Mammary epithelial cell (primary cell): ENCODE results near the gene TNFRSF13B.

Experiments
- EZH2 ChIP-seq: IDR thresholded peaks from 2 replicates; pipeline ENCODE4 v1.6.1; 2012; ENCODE audit warnings: low read length, inconsistent platforms, borderline replicate concordance
- TF ChIP-seq, protein P1 (sequence below), 2 donors: IDR thresholded peaks in 1 of 2; conservative IDR thresholded peaks in 1 of 2; 2 replicates each; pipeline ENCODE4 v1.5.1; 2011 to 2012; ENCODE audit warnings: inconsistent platforms in 2 of 2, low read length in 2 of 2, mild to moderate bottlenecking in 2 of 2, control low read depth in 1 of 2, low read depth in 1 of 2; ENCODE audit not compliant: insufficient read depth in 1 of 2; ENCODE audit errors: extremely low read depth in 1 of 2

DNA sequence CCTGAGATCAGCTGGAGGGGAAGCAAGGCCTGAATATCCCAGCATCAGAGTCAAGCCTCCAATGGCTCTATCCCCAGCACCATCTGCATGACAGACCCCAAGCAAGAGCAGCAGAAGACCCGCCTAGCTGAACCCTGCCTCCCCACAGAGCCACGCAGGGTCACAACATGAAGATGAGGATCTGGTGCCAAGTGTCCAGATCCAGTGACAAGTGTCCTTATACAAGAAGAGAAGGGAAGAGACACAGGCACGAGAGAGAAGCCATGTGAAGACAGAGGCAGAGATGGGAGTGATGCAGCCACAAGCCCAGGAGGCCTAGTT, 28.9 kb downstream of the TNFRSF13B start:
- TF ChIP-seq, protein P1, sequence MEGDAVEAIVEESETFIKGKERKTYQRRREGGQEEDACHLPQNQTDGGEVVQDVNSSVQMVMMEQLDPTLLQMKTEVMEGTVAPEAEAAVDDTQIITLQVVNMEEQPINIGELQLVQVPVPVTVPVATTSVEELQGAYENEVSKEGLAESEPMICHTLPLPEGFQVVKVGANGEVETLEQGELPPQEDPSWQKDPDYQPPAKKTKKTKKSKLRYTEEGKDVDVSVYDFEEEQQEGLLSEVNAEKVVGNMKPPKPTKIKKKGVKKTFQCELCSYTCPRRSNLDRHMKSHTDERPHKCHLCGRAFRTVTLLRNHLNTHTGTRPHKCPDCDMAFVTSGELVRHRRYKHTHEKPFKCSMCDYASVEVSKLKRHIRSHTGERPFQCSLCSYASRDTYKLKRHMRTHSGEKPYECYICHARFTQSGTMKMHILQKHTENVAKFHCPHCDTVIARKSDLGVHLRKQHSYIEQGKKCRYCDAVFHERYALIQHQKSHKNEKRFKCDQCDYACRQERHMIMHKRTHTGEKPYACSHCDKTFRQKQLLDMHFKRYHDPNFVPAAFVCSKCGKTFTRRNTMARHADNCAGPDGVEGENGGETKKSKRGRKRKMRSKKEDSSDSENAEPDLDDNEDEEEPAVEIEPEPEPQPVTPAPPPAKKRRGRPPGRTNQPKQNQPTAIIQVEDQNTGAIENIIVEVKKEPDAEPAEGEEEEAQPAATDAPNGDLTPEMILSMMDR (conservative IDR thresholded peaks at IDR 0.05 in 1 of 2, IDR thresholded peaks at IDR 0.05 in 1 of 2; ENCODE audit: extremely low read depth in 1 of 2, insufficient read depth in 1 of 2, low read depth in 1 of 2, low read length in 2 of 2), result no peak
- no peak for TF ChIP-seq EZH2
